GM18951 (cell line): ENCODE data around the gene TELO2.

Experiments used
- POLR2A ChIP-seq: IDR thresholded peaks from 4 replicates; pipeline ENCODE4 v1.6.1; 2011; ENCODE audit warnings: mild to moderate bottlenecking; ENCODE audit not compliant: insufficient read length, insufficient read depth; ENCODE audit errors: extremely low read depth
- in situ Hi-C: fragments of 300-500 bp; cut with MboI; formaldehyde crosslinking; loops from one replicate; pipeline ENCODE4 v1.12.0; 2022; ENCODE audit warnings: low sequenced_read_pairs, mixed read lengths, inconsistent platforms; ENCODE audit not compliant: unreplicated experiment

The TELO2 gene

DNA sequence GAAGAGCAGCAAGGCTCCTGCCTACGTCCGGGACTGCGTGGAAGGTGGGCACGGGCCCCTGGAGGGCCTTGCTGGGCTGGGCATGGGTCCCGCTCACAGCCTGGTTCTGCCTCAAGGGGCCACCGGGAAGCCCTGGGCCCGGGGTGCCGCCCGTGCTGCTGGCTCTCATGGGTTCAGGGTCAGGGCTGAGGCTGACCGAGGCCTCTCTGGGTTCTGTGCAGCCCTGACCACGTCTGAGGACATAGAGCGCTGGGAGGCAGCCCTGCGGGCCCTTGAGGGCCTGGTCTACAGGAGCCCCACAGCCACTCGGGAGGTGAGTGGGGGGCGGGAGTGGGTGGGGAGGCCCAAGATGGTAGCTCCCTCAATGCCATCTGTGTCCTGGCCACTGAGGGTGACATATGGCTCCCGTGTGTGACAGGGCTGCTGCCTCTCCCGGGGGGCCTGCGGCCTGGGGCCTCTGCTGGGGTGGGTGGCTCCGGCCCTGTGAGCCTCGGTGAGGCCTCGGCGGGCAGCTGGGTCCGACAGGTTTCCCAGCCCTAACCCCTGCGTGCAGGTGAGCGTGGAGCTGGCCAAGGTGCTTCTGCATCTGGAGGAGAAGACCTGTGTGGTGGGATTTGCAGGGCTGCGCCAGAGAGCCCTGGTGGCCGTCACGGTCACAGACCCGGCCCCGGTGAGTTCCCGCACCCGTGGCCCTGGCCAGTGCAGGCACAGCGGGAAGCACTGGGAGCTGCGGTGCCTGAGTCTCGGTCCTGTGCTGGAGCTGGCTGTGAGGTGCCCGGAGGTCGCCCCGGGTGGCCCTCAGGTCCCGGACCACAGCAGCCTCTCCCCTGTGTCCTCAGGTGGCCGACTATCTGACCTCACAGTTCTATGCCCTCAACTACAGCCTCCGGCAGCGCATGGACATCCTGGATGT lies 9.2 kb downstream of the TELO2 start:
- in situ Hi-C loops = no loop called here
- TF ChIP-seq POLR2A = no peak

DNA sequence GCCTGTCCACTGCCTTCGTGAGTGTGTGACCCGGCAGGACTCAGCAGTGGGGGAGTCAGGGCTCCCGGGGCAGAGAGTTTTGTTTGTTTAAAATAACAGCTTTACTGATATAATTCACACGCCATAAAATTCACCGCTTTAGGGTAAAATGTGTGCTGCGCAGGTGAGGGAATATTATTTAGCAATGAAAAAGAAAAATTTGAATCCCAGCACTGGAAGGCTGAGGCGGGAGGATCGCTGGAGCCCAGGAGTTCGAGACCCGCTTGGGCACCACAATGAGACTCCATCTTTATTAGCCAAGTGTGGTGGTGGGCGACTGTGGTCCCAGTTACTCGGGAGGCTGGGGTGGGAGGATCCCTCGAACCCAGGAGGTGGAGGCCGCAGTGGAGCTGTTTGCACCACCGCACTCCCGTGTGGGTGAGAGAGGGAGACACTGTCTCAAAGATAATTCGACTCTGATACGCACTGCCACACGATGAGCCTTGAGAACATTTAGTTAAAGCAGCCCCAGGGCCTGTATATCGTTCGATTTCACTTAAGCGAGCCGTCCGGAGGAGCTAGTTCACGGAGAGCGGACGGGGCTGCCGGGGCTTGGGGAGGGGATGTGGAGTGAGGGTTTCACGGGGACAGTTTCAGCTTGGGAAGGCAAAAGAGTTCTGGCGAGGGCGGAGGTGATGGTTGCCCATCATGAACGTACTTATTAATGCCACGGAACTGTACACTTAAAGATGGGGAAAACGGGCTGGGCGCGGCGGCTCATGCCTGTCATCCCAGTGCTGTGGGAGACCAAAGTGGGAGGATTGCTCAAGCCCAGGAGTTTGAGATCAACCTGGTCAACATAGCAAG lies 10.2 kb downstream of the TELO2 start:
- in situ Hi-C loops = no loop called here
- TF ChIP-seq POLR2A = no peak

DNA sequence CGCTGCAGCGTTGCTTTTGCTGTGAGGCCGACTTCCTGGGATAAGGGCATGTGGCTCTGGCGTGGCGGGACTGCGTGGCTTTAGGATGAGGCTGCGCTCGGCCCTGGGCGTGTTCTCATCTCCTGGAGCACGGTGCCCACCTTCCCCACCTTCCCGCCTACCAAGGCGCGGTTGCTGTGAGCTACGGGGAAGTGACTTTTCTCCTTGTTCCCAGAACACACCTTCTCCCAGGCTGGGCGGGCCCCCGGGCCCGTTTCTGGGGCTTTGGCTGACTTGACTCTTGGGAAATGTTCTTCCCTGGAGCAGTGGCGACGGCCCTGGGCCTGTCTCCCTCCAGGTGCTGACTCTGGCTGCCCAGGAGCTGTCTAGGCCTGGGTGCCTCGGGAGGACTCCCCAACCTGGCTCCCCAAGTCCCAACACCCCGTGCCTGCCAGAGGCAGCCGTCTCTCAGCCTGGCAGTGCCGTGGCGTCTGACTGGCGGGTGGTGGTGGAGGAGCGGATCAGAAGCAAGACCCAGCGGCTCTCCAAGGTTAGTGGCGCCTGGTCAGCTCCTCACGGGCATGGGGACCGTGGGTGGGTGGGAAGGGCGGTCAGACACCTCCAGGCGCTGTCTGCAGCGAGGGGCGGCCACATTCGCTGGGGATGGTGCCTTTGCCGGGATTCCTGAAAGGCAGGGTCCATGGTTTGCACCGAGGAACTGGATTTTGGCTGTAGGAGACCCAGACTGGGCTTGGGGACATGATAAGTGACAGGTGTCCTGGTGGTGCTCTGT lies 12.1 kb downstream of the TELO2 start:
- TF ChIP-seq POLR2A = no peak
- in situ Hi-C loops = no loop called here

DNA sequence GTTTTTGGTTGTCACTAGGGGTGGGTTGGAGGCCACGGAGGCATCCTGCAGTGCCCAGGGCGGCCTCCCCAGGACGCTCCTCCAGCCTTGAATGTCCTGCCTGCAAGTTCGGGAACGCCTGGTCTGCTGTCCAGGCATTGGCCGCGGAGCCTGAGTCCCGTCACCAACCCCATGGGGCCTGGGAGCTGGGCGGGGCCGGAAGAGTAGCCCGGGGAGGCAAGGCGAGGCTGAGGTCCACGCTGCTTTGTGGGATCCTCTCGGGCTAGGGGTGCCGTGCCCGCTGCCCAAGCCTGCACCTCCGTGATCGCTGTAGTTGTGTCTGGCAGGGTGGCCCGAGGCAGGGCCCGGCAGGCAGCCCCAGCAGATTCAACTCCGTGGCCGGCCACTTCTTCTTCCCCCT lies 12.8 kb downstream of the TELO2 start:
- in situ Hi-C loops = no loop called here
- TF ChIP-seq POLR2A = no peak

DNA sequence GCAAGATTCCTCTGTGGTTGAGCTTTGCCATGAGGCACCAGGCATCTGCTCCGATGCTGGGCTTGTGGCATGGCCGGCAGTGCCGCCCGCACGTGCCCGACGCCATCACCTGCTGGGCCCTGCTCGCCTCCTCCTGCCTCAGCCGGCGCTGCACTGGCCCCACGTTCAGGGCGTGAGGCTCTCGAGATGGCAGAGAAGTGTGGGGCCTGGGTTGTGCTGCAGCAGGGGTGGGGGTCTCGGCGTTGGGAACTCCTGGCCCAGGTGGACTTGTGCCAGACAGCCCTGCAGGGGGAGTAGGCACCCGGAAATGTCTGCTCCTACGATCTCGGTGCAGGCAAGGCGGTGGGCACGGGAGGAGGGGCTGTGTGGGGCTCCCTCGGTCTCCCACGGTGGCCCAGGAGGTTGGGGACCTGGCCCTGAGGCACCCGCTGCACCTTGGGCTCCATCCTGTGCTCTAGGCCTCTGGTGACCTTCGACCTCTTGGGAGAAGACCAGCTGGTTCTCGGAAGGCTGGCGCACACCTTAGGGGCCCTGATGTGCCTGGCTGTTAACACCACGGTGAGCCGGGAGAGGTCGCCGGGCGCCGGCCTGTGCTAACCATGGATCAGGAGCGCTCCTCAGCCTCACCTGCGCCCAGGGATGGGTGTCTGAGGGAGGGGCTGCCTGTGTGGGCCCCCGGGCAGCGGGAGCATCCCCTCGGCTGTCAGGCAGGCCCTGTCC lies 13.5 kb downstream of the TELO2 start:
- in situ Hi-C loops = no loop called here

DNA sequence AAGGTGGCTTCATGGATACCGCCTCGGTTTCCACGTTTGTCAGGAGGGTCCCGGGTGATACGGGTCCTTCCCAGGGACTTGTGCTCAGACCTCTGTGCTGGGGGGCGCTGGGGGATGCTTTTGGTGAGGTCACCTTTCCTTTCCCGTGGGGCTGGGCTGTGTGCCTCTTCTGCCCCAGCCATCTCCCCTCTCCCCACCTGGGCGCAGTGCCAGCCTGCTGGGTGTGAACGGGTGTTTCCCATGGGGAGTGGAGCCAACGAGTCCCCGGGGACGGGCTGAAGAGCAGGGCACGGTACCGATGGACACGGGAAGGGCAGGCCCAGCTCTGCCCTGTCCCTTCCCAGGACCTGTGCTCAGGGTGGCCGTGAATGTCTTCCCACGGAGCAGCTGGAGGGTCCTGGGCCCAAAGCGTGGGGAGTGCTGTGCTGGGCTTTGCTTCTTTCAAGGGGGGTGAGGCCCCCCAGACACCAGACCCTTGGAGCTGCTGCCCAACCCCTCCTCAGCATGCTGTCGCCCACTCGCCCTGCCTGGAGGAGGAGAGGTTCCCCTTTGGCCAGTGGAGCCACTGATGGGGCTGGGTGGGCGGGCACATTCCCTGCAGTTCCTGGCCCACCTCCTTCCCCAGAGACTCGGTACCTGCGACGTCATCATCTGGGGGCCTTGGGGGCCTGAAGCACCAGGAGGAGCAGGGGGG lies 15.5 kb downstream of the TELO2 start:
- in situ Hi-C loops = no loop called here
- TF ChIP-seq POLR2A = no peak

More for the DNA sequence above, 13.5 kb downstream of the TELO2 start:
- no peak for TF ChIP-seq POLR2A

DNA sequence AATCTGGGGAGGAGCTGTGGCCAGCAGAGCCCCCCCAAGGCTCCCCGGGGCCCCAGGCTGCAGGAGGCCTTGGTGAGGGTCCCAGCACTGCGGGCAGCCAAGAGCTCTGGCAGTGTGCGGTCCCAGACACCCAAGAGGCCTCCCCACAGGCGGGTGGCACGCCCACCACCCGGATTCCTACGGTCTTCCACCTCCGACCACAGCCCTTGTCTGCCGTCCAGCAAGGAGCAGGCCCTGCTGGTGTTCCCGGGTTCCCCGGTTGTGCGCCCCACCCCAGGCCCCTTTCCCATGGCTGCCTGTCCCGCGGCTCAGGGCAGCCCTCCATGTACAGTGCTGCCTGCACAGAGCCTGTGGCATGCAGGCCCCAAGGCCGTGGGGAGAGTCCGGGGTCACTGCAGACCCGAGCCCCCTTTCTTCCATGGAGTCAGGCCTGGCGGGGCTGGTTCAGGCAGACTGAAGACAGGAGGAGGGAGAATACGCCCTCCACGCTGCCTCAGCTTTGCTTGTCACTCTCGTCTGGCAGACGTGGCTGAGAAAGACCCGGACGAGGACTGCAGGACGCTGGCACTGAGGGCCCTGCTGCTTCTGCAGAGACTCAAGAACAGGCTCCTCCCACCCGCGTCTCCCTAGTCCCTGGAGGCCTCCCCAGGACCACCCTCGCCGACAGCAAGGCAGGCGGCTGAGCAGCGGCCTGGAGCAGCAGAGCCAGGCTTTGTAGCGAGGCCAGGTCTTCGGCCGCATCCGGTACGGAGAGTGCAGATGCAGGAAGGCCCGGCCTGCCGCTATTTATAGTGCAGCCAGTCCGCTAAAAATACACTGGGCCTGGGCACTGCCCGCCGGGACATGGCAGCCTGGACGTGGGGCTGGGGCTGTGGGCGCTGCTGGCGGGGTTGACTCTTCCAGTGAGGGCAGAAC lies 16.4 kb downstream of the TELO2 start:
- in situ Hi-C loops = no loop called here
- TF ChIP-seq POLR2A = no peak

DNA sequence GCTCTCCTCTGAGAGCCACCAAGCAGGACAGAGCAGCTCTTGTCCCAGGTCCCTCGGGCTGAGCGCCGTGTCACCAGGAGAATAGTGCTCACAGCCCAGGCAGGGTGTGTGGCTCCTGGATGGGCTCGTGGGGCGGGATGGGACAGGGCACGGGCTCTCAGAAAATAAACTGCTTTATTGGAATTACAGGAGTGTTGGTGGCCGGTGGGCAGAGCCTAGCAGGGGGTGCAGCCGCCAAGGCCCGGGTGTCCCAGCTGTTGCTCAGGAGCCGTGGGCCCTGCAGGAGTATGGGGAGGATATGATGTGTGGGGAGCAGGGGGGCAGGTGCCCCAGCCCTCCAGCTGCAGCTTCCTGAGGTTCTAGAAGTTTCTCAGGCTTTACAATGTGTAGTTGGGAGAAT lies 17.1 kb downstream of the TELO2 start:
- in situ Hi-C loops = no loop called here
- no peak for TF ChIP-seq POLR2A

DNA sequence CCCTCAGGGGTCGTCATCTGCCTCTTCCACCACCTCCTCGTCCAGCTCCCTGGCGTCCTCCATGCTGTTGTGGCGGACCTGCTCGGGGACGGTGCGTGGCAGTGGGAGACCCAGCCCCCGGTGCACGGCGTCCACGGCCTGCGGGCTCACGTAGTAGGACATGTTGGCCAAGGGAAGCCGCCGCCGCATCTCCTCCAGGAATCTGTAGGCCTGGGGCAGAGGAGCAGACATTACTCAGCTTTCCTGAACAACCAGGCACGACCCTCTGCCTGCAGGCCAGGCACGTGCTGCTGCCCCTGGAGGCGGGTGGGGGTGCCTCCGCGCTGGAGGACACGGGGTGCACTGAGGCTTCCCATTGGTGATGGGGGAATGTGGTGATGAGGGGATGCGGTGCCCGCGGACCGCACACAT lies 17.8 kb downstream of the TELO2 start:
- TF ChIP-seq POLR2A = no peak
- in situ Hi-C loops = no loop called here

DNA sequence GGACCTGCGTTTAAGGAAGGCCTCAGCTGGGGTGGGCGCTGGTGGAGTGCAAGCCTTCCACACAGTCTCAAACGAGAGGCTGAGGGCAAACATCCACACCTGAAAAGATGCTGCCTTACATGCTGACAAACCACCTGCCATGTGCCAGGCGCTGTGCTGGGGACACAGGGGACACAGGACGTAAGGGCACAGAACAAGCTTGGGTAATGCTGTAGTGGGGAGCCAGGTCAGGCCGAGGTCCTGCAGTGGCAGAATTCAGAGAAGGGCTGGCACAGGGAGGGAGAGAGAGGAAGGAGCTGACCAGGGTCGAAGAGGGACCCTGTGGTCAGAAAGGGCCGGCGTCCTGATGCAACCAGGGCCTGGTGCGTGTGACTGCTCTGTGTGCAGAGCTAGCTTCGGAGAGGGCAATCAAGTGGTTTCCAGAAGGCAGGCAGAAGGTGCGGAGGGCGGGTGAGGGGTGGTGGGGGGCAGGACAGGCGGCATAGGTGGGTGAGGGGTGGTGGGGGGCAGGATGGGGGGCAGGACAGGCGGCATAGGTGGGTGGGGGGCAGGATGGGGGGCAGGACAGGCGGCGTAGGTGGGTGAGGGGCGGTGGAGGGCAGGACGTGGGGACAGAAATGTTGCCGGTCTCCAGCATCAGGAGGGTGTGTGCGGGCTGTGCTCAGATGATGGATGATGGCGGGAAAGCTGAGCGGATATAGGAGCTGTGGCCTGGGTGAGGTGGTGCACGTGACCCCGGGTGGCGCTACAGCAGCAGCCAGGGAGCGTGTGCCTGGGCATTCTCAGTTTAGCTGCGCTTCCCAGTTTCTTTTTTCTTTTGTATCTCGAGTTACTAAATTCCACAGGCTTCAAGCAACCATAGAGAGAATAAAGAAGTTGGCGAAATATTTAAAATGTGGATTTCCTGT lies 18.8 kb downstream of the TELO2 start:
- in situ Hi-C loops = no loop called here
- no peak for TF ChIP-seq POLR2A

DNA sequence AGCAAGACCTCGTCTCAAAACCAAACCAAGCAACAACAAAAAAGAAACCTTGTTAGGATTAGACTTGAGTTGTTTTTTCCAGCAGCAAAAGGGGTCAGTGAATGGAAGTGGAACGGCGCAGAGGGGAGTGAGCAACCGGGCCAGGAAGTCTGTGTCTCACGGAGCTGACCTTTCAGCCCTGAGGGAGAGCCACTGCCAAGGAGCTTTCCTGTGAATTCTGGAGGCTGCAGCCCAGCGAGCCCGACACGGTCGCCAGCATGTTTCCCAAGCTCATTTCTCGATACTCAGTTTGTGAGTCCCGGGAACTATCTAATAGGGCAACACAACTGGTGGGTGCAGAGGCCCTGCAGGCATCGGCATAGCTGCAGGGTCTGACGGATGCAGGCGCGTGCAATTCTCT lies 19.6 kb downstream of the TELO2 start:
- in situ Hi-C loops = no loop called here
- TF ChIP-seq POLR2A = no peak
